K562 (cell line): Measurements from ENCODE around the gene COL23A1. TPM values are rescaled to one million over a fixed set of nuclear protein-coding genes. Genes with fewer than 3 reads are reported as not detected.

Source experiments
- CBFA2T2 ChIP-seq: fragments of 450-650 bp; conservative IDR thresholded peaks from 2 replicates; pipeline ENCODE4 v1.6.1; 2017; ENCODE audit warnings: mild to moderate bottlenecking
- CREBBP ChIP-seq: IDR thresholded peaks from one replicate; pipeline ENCODE4 v1.6.1; 2012; ENCODE audit warnings: low read depth, mild to moderate bottlenecking, control low read depth, inconsistent platforms, low read length
- E2F5 ChIP-seq: sonication (generic); formaldehyde crosslinking; IDR thresholded peaks from 2 replicates; pipeline ENCODE4 v1.8.0; 2022; ENCODE audit warnings: mild to moderate bottlenecking, missing genetic modification reagents
- HDGF ChIP-seq: fragments of 450-650 bp; IDR thresholded peaks from 2 replicates; pipeline ENCODE4 v1.6.1; 2016
- KHSRP ChIP-seq: fragments of 450-650 bp; IDR thresholded peaks from 2 replicates; pipeline ENCODE4 v1.6.1; 2017
- MAFF ChIP-seq: IDR thresholded peaks from 2 replicates; pipeline ENCODE4 v1.6.1; 2012; ENCODE audit warnings: low read length, improper control_type of control experiment
- PATZ1 ChIP-seq: fragments of 250-450 bp; sonication (Bioruptor Pico); IDR thresholded peaks from 2 replicates; pipeline ENCODE4 v1.5.0; 2020; ENCODE audit warnings: mild to moderate bottlenecking, borderline replicate concordance
- POLR2AphosphoS5 ChIP-seq: IDR thresholded peaks from 2 replicates; pipeline ENCODE4 v1.6.1; 2011; ENCODE audit warnings: mild to moderate bottlenecking, low read depth, low read length, moderate library complexity; ENCODE audit not compliant: control insufficient read depth, insufficient read depth
- POLR2B ChIP-seq: fragments of 450-650 bp; IDR thresholded peaks from 2 replicates; pipeline ENCODE4 v1.6.1; 2018; ENCODE audit warnings: low read depth; ENCODE audit not compliant: partially characterized antibody
- POLR3G ChIP-seq: IDR thresholded peaks from 2 replicates; pipeline ENCODE4 v1.6.1; 2011; ENCODE audit not compliant: insufficient read length, insufficient replicate concordance; ENCODE audit errors: extremely low read depth
- PURB ChIP-seq: sonication (generic); formaldehyde crosslinking; IDR thresholded peaks from 2 replicates; pipeline ENCODE4 v1.9.0; 2021; ENCODE audit warnings: low read depth, mild to moderate bottlenecking, missing genetic modification reagents
- RHOXF2B ChIP-seq: fragments of 250-450 bp; sonication (Bioruptor Pico); conservative IDR thresholded peaks from 2 replicates; pipeline ENCODE4 v1.5.1; 2021
- SIN3A ChIP-seq, 2 experiments: fragments of 150-350 bp in 1 of 2; IDR thresholded peaks; 2 replicates each; pipeline ENCODE4 v1.6.1; 2011 to 2016; ENCODE audit warnings: borderline replicate concordance in 2 of 2, low read depth in 2 of 2, low read length in 2 of 2, mild to moderate bottlenecking in 2 of 2, moderate library complexity in 2 of 2; ENCODE audit not compliant: control insufficient read depth in 1 of 2
- SMARCC2 ChIP-seq: fragments of 450-650 bp; IDR thresholded peaks from 2 replicates; pipeline ENCODE4 v1.6.1; 2017; ENCODE audit warnings: antibody characterized with exemption, moderate library complexity, mild to moderate bottlenecking, low read depth
- SOX6 ChIP-seq: fragments of 450-650 bp; IDR thresholded peaks from 2 replicates; pipeline ENCODE4 v1.6.1; 2014; ENCODE audit warnings: mild to moderate bottlenecking
- SPI1 ChIP-seq: IDR thresholded peaks from 2 replicates; pipeline ENCODE4 v1.6.1; 2011; ENCODE audit warnings: low read depth, low read length, control low read depth, borderline replicate concordance
- TGIF2 ChIP-seq: sonication (generic); formaldehyde crosslinking; IDR thresholded peaks from 2 replicates; pipeline ENCODE4 v1.8.1; 2022; ENCODE audit warnings: mild to moderate bottlenecking, missing genetic modification reagents, moderate library complexity
- THAP7 ChIP-seq: fragments of 250-450 bp; sonication (Bioruptor Pico); IDR thresholded peaks from 2 replicates; pipeline ENCODE4 v1.5.0; 2021
- TRIM24 ChIP-seq, 2 experiments: fragments of 450-650 bp; IDR thresholded peaks; 2 replicates each; pipeline ENCODE4 v1.6.1; 2016
- XRCC3 ChIP-seq: fragments of 450-650 bp; IDR thresholded peaks from 2 replicates; pipeline ENCODE4 v1.6.1; 2017; ENCODE audit warnings: mild to moderate bottlenecking, moderate library complexity
- ZBTB12 ChIP-seq: fragments of 250-450 bp; sonication (Bioruptor Pico); IDR thresholded peaks from 2 replicates; pipeline ENCODE4 v1.4.0; 2020
- ZNF282 ChIP-seq: sonication (generic); formaldehyde crosslinking; IDR thresholded peaks from 2 replicates; pipeline ENCODE4 v1.8.1; 2023; ENCODE audit warnings: missing genetic modification reagents
- ZNF830 ChIP-seq: fragments of 250-450 bp; sonication (Bioruptor Pico); IDR thresholded peaks from 2 replicates; pipeline ENCODE4 v1.5.0; 2021; ENCODE audit warnings: mild to moderate bottlenecking
- ZSCAN29 ChIP-seq: fragments of 450-650 bp; IDR thresholded peaks from 2 replicates; pipeline ENCODE4 v1.6.1; 2017
- polyA plus RNA-seq, 8 experiments: library from polyadenylated mRNA; depleted of rRNA in 4 of 8; stranded (reverse) in 5 of 8; unstranded in 3 of 8; fragments of >200 nt; fragmentation: Nextera tagmentation in 2 of 8; fragmentation: Illumina TruSeq in 1 of 8; extraction: Ambion mirVana in 2 of 8; extraction: Trizol in 1 of 8; gene quantifications; 2 replicates each; pipeline versions ENCODE4 v1.2.1 to v1.2.3, GENCODE V29; 2011 to 2014; ENCODE audit warnings: inconsistent platforms in 1 of 8, missing spikeins in 1 of 8
- total RNA-seq, 7 experiments: library from RNA; depleted of rRNA in 6 of 7; stranded (reverse); fragments of >200 nt in 6 of 7; fragmentation: Illumina TruSeq in 2 of 7; extraction: Trizol in 2 of 7; gene quantifications; 2 replicates each; pipeline versions ENCODE4 v1.2.1 to v1.2.3, GENCODE V29; 2011 to 2021; ENCODE audit warnings: low replicate concordance in 1 of 7
- TF ChIP-seq, protein P1 (sequence below): fragments of 250-450 bp; sonication (Bioruptor Pico); IDR thresholded peaks from 2 replicates; pipeline ENCODE4 v1.5.0; 2020; ENCODE audit warnings: mild to moderate bottlenecking

COL23A1 gene
- total and polyA plus RNA-seq, 9 of the 15 experiments (the other 6 are each of a cell fraction or from before 2014, with no cell fraction given), result 0.09 TPM; not detected in 8

- no peak for TF ChIP-seq CREBBP
- TF ChIP-seq THAP7 (CRISPR knock-in tag), result no peak
- no peak for TF ChIP-seq SOX6
- peak; percentile 59 for TF ChIP-seq POLR2B
- TF ChIP-seq SPI1, result no peak
- TF ChIP-seq E2F5 (CRISPR knock-in tag), result no peak
- TF ChIP-seq, protein P1, sequence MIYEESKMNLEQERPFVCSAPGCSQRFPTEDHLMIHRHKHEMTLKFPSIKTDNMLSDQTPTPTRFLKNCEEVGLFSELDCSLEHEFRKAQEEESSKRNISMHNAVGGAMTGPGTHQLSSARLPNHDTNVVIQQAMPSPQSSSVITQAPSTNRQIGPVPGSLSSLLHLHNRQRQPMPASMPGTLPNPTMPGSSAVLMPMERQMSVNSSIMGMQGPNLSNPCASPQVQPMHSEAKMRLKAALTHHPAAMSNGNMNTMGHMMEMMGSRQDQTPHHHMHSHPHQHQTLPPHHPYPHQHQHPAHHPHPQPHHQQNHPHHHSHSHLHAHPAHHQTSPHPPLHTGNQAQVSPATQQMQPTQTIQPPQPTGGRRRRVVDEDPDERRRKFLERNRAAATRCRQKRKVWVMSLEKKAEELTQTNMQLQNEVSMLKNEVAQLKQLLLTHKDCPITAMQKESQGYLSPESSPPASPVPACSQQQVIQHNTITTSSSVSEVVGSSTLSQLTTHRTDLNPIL (CRISPR knock-in tag), result no peak
- TF ChIP-seq MAFF, result no peak
- no peak for TF ChIP-seq ZNF282 (CRISPR knock-in tag)
- TF ChIP-seq RHOXF2B, result no peak
- TF ChIP-seq TGIF2 (CRISPR knock-in tag), result no peak
- no peak for TF ChIP-seq TRIM24 (IDR thresholded peaks at IDR 0.05)
- no peak for TF ChIP-seq SMARCC2
- TF ChIP-seq ZSCAN29, result no peak
- no peak for TF ChIP-seq ZNF830 (CRISPR knock-in tag)
- no peak for TF ChIP-seq XRCC3
- TF ChIP-seq HDGF, result no peak
- no peak for TF ChIP-seq PURB (CRISPR knock-in tag)
- TF ChIP-seq KHSRP, result no peak
- TF ChIP-seq SIN3A (IDR thresholded peaks at IDR 0.05; ENCODE audit: borderline replicate concordance in 2 of 2, control insufficient read depth in 1 of 2, low read depth in 2 of 2, low read length in 2 of 2), result 0 out of 4 replicates have a peak, but pooled peaks of 1 of the 2 experiments have one; percentile 54
- TF ChIP-seq POLR3G, result no peak
- no peak for TF ChIP-seq ZBTB12 (CRISPR knock-in tag)
- TF ChIP-seq POLR2AphosphoS5, result peak; percentile 57
- TF ChIP-seq PATZ1 (CRISPR knock-in tag), result no peak
- TF ChIP-seq CBFA2T2, result no peak
Observed at GRCh38 chr5:178212241-178213002, 377.8 kb downstream of the COL23A1 start (continued).
